Neural progenitor cell (in vitro differentiated cells): ENCODE measurements around the gene IL4I1.

Source experiments
- CTCF ChIP-seq: fragments of 200-600 bp; sonication (generic); IDR thresholded peaks from 2 replicates; pipeline ENCODE4 v1.5.1; 2017; ENCODE audit warnings: antibody characterized with exemption, mild to moderate bottlenecking
- EZH2 ChIP-seq: fragments of 200-600 bp; sonication (generic); IDR thresholded peaks from 2 replicates; pipeline ENCODE4 v1.6.1; 2017; ENCODE audit warnings: antibody characterized with exemption, mild to moderate bottlenecking, moderate library complexity
- EZH2phosphoT487 ChIP-seq: fragments of 200-600 bp; sonication (generic); IDR thresholded peaks from 2 replicates; pipeline ENCODE4 v1.6.1; 2017; ENCODE audit warnings: antibody characterized with exemption

DNA sequence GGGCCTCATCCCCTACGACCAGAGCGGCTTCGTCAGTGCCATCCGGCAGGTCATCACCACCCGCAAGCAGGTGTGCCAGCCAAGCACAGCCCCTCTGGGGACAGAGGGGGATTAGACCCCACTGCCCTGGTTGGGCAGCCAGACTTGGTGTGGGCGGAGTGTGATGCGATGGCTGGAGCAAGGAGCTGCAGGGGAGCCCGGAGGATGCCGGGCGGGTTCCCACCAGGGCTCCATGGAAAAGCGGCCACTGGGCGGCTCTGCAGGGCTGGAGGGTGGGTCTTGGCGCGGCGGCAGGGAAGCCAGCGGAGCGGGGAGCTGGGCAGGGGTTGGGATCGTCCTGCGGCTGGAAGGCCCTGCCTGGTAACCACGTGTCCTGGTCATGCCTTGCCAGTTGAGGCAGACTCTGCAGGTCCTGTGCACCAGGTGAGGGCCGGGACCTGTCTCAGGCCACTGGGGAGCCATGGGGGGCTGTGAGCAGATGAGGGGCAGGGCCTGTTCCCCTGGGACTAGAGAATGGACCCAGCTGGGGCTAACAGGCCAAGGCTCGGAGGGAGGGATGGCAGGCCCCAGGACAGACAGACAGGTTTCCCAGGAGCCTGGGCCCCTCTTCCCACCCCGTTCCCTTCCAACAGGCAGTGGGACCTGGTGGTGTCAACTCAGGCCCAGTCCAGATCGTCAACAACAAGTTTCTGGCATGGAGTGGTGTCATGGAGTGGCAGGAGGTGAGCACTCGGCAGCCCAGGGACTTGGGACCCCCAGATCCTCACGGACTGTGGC is 39.4 kb downstream of the IL4I1 start:
- TF ChIP-seq CTCF: no peak
- TF ChIP-seq EZH2phosphoT487: no peak
- no peak for TF ChIP-seq EZH2
